ENCODE results near the gene XRCC5.
A peak's percentile ranks its signal among the peaks of the same experiment; 100 is the strongest.
"Not testable (repeated sequence)": the region's sequence is repeated elsewhere in the genome, so short reads cannot be mapped to it uniquely, and the experiment has no call there.

XRCC5 gene

GRCh38 chr2:216108967-216109921 is at the start of gene XRCC5:
XRCC5 (plus strand) TSS chr2:216109348; CDS start chr2:216109437, 89 bp downstream.
- DNase-seq (ENCODE audit: low spot score): peak; percentile 97

GRCh38 chr2:216064014-216064630 is 45.0 kb upstream of the XRCC5 start:
- no peak for DNase-seq (ENCODE audit: low spot score)

GRCh38 chr2:216064665-216065064 is 44.5 kb upstream of the XRCC5 start:
- DNase-seq (ENCODE audit: low spot score): no peak

GRCh38 chr2:216066230-216066629 is 42.9 kb upstream of the XRCC5 start:
- no peak for DNase-seq (ENCODE audit: low spot score)

GRCh38 chr2:216069028-216069427 is 40.1 kb upstream of the XRCC5 start:
- DNase-seq (ENCODE audit: low spot score): no peak

- DNase-seq (ENCODE audit: low spot score): no peak
Measured at GRCh38 chr2:216070195-216070594, 39.0 kb upstream of the XRCC5 start.

GRCh38 chr2:216071111-216071851 is 37.9 kb upstream of the XRCC5 start:
- DNase-seq (ENCODE audit: low spot score): no peak

GRCh38 chr2:216072473-216072872 is 36.7 kb upstream of the XRCC5 start:
- no peak for DNase-seq (ENCODE audit: low spot score)

GRCh38 chr2:216073773-216074172 is 35.4 kb upstream of the XRCC5 start:
- no peak for DNase-seq (ENCODE audit: low spot score)

GRCh38 chr2:216074380-216074779 is 34.8 kb upstream of the XRCC5 start:
- no peak for DNase-seq (ENCODE audit: low spot score)

GRCh38 chr2:216074794-216075193 is 34.4 kb upstream of the XRCC5 start:
- no peak for DNase-seq (ENCODE audit: low spot score)

- no peak for DNase-seq (ENCODE audit: low spot score)
Measured at GRCh38 chr2:216075510-216076485, 33.4 kb upstream of the XRCC5 start.

GRCh38 chr2:216078776-216079175 is 30.4 kb upstream of the XRCC5 start:
- no peak for DNase-seq (ENCODE audit: low spot score)

GRCh38 chr2:216080048-216080447 is 29.1 kb upstream of the XRCC5 start:
- not testable (repeated sequence) for DNase-seq (ENCODE audit: low spot score)

GRCh38 chr2:216081012-216081411 is 28.1 kb upstream of the XRCC5 start:
- DNase-seq (ENCODE audit: low spot score): no peak

- peak; percentile 25 for DNase-seq (ENCODE audit: low spot score)
Measured at GRCh38 chr2:216081487-216082116, 27.5 kb upstream of the XRCC5 start, which contains the start of the genes PECR and TMEM169. PECR (minus strand) TSS chr2:216081809; CDS start chr2:216081741, 68 bp downstream. TMEM169 (plus strand) TSS chr2:216081919; CDS start chr2:216095964, 14,045 bp downstream.

GRCh38 chr2:216082117-216082711 is 26.9 kb upstream of the XRCC5 start:
- no peak for DNase-seq (ENCODE audit: low spot score)

GRCh38 chr2:216082805-216083204 is 26.3 kb upstream of the XRCC5 start:
- no peak for DNase-seq (ENCODE audit: low spot score)

- no peak for DNase-seq (ENCODE audit: low spot score)
Measured at GRCh38 chr2:216083464-216084281, 25.5 kb upstream of the XRCC5 start.

Measured in kidney capillary endothelial cell (primary cell).